ENCODE data around the gene FBXW4.

Gene FBXW4

DNA sequence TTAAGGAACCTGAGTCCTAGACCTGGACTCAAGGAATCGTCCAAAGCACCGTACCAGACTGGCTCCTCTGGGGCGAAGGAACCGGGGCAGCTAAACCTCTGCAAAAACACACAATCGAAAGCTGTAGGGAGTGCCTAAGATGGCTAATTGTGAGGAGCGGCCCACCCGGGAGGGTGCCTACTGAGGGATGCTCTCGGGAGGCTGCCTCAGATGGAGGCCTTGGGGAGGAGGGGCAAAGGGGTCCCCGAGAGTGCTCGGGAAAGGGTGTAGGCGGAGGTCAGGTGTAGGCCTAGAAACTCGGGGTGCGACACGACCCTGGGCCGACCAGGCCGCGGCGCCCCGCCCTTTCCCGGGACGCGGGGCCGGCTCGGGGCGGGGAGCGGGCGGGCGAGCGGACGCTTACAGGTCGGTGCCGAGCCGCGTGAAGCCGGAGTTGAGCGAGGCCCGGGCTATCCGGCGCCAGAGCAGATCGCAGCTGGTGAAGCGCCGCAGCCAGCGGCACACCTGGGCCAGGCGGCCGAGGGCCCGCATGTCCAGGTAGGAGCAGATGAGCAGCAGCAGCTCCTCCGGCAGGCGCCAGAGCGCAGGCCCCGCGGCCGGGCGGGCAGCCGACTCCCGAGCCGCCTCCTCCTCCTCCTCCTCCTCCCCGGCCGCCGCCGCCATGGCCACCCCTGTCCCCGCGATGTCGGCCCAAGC, 844 bp downstream of the FBXW4 start:
- no peaks in the 10 kb centered on the region for H3K9me3 Mint-ChIP-seq
- TF ChIP-seq, protein P1, sequence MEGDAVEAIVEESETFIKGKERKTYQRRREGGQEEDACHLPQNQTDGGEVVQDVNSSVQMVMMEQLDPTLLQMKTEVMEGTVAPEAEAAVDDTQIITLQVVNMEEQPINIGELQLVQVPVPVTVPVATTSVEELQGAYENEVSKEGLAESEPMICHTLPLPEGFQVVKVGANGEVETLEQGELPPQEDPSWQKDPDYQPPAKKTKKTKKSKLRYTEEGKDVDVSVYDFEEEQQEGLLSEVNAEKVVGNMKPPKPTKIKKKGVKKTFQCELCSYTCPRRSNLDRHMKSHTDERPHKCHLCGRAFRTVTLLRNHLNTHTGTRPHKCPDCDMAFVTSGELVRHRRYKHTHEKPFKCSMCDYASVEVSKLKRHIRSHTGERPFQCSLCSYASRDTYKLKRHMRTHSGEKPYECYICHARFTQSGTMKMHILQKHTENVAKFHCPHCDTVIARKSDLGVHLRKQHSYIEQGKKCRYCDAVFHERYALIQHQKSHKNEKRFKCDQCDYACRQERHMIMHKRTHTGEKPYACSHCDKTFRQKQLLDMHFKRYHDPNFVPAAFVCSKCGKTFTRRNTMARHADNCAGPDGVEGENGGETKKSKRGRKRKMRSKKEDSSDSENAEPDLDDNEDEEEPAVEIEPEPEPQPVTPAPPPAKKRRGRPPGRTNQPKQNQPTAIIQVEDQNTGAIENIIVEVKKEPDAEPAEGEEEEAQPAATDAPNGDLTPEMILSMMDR (IDR thresholded peaks at IDR 0.05) = no peak
- DNase-seq = peak; percentile 67
- H3K27me3 Mint-ChIP-seq (ENCODE audit: low read depth, poor library complexity) = no peaks in the 10 kb centered on the region
- H3K4me1 Mint-ChIP-seq = peaks cover 66% of the 10 kb centered on the region
- peak overlapping the region; percentile 91 for H3K4me3 Mint-ChIP-seq
- H3K36me3 Mint-ChIP-seq (ENCODE audit: low read depth) = no peaks in the 10 kb centered on the region
- peak overlapping the region; percentile 99 for H3K27ac Mint-ChIP-seq

DNA sequence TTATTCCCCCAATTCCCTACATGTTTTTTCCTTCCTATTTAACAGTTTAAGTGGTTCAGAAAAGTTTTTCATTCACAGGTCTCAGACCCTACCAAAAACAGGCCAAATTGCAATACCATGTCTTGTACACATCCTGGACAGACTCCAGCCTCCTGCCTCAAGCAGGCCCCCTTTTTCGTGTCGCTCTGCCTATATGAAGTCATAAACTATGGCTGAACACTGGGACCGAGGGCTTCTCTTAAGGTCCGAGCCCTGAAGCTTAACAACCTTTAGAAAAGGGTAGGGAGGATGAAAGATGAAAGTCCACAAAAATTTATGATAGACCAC, 1.4 kb downstream of the FBXW4 start:
- TF ChIP-seq, protein P1 (IDR thresholded peaks at IDR 0.05) = no peak
- peak overlapping the region; percentile 91 for H3K4me3 Mint-ChIP-seq
- peaks cover 71% of the 10 kb centered on the region for H3K4me1 Mint-ChIP-seq
- peak overlapping the region; percentile 99 for H3K27ac Mint-ChIP-seq
- no peak for DNase-seq
- no peaks in the 10 kb centered on the region for H3K36me3 Mint-ChIP-seq (ENCODE audit: low read depth)
- no peaks in the 10 kb centered on the region for H3K27me3 Mint-ChIP-seq (ENCODE audit: low read depth, poor library complexity)
- H3K9me3 Mint-ChIP-seq = no peaks in the 10 kb centered on the region

DNA sequence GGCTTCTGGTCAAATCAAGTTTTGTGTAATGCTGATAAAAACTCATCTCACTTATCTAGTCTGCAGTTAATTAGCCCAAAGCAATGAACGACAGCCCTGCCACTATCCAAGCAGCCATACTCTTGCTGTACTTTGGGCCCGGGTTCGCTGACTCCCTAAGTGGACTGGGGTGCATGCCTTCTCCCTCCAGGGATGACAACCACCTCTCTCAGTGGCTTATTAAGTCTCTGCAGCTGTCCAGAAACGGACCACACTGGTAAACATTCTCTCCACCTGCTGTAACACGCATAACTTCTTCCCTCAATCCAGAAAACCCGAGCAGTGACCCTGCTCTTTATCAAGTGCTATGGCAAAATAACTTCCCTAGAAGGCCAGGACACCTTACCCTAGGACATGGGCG, 3.9 kb downstream of the FBXW4 start:
- no peaks in the 10 kb centered on the region for H3K27me3 Mint-ChIP-seq (ENCODE audit: low read depth, poor library complexity)
- H3K9me3 Mint-ChIP-seq = no peaks in the 10 kb centered on the region
- no peaks in the 10 kb centered on the region for H3K36me3 Mint-ChIP-seq (ENCODE audit: low read depth)
- TF ChIP-seq, protein P1 (IDR thresholded peaks at IDR 0.05) = no peak
- peak overlapping the region; percentile 20 for H3K4me3 Mint-ChIP-seq
- peaks cover 84% of the 10 kb centered on the region for H3K4me1 Mint-ChIP-seq
- H3K27ac Mint-ChIP-seq = peak overlapping the region; percentile 3
- no peak for DNase-seq

DNA sequence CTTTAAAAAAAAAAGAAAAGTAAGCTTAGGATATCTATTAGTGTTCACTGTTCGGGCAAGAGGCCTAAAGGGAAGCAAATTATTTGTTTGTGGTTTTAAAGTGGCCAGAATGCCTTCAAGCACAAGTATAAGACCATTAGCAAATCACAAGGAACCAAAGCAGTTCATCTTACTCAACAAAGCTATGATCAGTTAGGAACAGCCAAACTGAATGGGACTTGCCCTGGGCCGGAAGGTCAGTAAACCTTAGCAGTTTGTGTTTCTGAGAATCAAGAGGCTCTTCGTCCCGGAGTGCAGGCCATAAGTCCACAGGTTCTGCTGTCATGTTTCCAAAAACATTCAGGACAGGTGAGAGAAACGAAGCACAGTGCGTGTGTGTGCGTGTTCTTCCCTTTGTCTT, 4.5 kb downstream of the FBXW4 start:
- H3K27me3 Mint-ChIP-seq (ENCODE audit: low read depth, poor library complexity) = no peaks in the 10 kb centered on the region
- TF ChIP-seq, protein P1 (IDR thresholded peaks at IDR 0.05) = no peak
- H3K27ac Mint-ChIP-seq = peak overlapping the region; percentile 91

DNA sequence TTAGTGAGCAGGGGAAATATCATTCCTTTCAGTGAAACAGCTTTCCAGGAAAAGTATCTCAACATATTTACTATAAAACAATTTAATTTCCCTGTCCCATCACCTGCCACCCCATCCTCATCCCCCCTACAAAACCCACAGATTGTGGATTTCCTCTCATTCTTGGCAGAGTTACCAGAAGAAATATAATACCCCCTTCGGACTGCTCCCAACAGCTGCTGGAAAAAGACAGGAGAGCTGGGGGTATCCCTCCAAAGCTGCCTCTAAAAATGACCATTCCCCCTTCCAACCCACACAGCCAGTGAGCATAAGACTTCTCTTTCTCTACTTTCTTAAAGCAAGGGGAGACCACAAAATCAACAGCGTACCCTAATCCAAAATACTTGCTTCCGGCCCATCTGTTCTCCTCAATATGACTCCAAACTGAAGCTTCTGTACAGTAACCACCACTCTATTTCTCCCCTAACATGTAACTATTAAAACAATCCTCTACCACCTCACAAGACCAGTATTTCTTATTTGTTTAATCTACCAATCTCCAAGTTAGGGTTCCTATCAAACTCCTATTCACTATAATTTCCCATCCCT, 7.8 kb downstream of the FBXW4 start:
- no peaks in the 10 kb centered on the region for H3K9me3 Mint-ChIP-seq
- no peak for DNase-seq
- H3K27ac Mint-ChIP-seq = peak overlapping the region; percentile 20
- H3K27me3 Mint-ChIP-seq (ENCODE audit: low read depth, poor library complexity) = peaks cover 9% of the 10 kb centered on the region
- peak overlapping the region; percentile 3 for H3K4me3 Mint-ChIP-seq
- H3K36me3 Mint-ChIP-seq (ENCODE audit: low read depth) = no peaks in the 10 kb centered on the region
- TF ChIP-seq, protein P1 (IDR thresholded peaks at IDR 0.05) = no peak
- H3K4me1 Mint-ChIP-seq = peaks cover 87% of the 10 kb centered on the region

More for the DNA sequence above, 4.5 kb downstream of the FBXW4 start:
- Mint-ChIP-seq H3K4me1 (peaks cover 78% of the 10 kb centered on the region), H3K4me3 (peak overlapping the region; percentile 33), H3K9me3 (no peaks in the 10 kb centered on the region), H3K36me3 (ENCODE audit: low read depth) (no peaks in the 10 kb centered on the region)
- DNase-seq = no peak

Measured in nephron progenitor cell (in vitro differentiated cells).